ENCODE results near the gene POP7.

DNA sequence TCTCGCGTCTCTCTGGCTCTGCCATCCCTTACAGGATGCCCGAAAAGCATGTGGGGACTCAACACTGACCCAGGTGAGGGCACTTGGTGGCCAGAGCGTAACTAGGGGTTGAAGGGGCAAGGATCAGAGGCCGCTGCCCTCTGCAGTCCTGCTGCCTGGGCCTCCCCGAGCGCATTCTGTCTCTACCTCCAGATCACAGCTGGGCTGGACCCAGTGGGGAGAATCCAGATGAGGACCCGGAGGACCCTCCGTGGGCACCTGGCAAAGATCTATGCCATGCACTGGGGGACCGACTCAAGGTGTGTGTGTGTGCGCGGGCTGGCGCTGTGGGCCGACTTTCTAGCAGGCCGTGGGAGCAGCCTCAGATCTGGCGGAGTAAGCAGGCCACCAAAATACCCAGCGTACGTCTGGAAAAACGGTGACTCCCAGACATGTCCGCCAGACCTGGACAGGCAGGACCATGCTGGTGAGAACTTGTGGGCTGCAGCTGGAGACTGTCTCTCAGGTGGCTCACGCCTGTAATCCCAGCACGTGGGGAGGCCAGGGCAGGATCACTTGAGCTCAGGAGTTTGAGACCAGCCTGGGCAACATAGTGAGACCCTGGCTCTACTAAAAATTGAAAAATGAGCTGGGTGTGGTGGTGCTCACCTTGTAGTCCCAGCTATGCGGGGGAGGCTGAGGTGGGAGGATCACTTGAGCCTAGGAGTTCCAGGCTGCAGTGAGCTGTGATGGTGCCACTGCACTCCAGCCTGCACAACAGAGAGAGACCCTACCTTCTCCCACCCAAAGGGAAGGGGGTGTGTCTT is 29.2 kb upstream of the POP7 start:
- TF ChIP-seq POLR2A (IDR thresholded peaks at IDR 0.05; ENCODE audit: low read depth, low read length) (no peak), CEBPB (IDR thresholded peaks at IDR 0.05; ENCODE audit: low read depth, low read length) (no peak), MAZ (IDR thresholded peaks at IDR 0.05; ENCODE audit: borderline replicate concordance, low read depth, low read length) (no peak)

Measured in IMR-90 (cell line).